Stimulated activated CD8-positive, alpha-beta memory T cell treated with anti-CD3 and anti-CD28 coated beads, Interleukin-7, amount 100 ng/mL, for 1 hour (primary cell): ENCODE results near the gene ZFPM1.

ENCODE experiments used
- DNase-seq, 2 donors: peaks; one replicate each; pipeline ENCODE4 v3.0.0-alpha.2; 2020; ENCODE audit warnings: low read depth in 2 of 2

Gene ZFPM1

DNA sequence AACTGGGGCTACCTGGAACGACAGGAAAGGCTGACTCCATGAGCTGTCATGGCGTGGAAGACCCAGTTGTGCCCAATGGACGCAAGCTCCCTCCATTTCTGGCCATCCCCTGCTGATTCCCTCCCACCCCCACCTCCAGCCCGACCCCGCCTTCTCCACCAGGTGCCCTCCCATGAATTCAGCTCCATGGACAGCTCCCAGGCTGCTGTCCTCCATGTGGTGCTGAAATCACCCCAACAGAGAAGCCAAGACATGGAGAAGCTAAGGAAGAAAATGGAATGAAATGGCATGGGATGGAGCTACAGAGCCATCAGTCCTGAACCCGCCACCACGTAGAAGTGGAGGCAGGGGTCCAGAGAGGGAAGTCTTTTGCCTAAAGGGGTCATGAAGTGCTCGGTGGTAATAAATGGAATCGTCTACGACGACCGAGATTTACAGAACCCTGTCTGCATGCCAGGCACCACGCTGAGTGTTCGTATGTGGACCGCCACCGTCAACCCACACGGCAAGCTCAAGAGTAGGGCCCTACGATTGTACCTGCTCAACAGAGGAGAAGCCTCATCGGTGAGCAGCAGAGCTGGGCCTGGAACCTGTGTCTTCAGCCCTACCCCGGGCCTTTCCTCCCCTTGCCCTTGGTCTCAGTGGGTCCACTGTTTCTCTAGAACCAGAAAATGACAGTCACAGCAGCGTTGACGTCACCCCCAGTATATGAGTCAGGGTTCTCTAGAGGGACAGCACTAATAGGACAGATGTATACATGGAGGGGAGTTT lies 107.8 kb downstream of the ZFPM1 start:
- DNase-seq = no peak

DNA sequence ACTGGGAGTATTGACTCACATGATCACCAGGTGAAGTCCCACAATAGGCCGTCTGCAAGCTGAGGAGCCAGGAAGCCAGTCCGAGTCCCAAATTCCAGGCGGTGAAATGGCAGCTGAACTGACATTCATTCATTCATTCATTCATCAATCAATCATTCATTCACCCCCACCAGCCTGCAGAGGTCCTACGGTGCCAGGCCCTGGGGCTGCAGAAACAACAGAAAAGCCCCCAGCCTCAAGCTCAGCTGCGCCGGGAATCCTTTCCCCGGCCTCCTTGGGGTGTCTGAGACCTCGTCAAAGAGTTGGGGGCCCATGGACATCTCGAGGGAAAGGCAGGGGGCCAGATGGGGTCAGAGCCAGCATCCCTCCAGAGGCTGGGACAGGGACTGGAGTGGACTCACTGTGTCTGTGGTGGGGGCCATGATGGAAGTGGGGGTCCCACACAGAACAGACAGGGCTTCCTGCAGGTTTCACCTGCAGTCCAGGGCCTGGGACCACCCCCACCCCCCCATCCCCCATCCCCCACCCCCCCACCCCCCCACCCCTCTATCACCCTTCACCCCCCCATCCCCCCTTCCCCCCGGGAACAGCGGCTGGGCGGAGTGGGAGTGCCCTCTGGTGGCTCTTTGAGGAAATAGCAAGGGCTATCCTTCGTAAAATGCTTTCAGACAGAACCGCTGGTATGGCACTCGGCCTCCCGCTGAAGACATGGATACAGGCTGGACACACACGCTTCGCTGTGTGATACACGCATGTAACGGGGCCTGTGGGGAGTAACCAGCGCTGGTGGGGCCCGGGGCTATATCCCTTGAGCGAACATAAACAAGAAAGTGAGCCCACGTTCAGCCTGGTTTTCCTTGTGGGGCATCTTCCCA lies 108.6 kb downstream of the ZFPM1 start:
- DNase-seq = peak; percentile 17 to 34

DNA sequence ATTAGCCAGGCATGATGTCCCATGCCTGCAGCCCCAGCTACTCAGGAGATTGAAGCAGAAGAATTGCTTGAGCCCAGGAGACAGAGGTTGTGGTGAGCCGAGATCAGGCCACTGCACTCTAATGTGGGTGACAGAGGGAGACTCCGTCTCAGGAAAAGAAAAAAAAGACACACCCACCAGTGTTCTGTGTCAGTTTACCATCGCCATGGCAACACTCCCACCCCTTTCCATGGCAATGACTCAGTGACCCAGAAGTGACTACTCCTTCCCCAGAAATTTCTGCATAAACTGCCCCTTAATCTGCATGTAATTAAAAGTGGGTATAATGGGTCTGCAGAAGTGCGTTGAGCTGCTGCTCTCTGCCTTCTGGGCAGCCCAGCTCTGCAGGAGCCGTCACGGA lies 113.1 kb downstream of the ZFPM1 start:
- no peak for DNase-seq

DNA sequence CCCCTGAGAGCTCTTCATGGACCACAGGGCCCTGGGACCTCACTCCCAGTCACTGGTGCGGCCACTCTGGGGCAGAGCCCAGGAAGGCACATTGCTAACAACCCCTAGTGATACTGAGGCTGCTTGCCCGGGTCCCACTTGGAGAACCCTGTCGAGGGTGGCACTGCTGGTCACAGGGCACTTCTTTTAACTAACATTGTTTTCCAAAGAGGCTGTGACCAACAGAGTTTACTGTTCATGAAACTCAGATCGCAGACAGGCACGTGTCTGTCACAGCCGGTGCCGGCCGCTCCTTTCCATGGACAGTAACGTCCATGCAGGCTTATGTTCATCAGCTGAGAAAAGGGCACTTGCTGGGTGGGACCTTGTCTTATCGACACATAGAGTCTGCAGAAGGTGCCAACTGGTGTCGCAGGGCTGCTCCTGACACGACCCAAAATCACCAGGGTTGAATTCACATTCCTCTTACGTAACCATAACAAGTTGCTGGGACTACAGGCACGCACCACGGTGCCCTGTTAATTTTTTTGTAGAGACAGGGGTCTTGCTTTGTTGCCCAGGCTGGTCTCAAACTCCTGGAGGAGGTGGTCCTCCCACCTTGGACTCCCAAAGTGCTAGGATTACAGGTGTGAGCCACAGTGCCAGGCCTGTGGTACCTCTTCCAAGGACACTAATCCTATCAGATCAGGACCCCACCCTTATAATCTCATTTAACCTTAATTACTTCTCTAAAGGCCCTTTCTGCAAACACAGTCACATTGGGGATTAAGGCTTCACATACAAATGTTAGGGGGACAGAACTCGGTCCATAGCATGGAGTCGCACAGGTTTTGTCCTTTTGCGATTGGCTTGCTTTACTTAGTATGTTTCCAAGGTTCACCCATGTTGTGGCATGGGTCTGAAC lies 115.9 kb downstream of the ZFPM1 start:
- DNase-seq = no peak

DNA sequence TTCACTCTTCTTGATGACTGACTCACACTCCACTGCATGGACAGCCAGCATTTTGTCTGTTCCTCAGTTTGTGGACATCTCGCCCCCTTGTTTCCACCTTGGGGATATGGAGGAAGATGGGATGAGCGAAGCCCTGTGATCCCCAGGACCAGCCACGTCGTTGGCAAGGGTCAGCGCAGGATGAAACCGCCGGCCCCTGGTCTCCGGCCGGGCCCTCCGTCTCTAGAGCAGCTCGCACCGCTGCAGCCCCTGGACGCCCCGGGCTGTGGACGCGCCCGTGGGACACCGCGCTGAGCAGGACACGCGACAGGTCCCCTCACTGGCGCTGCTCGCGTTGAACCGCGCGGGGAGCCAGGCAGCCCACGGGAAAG lies 116.5 kb downstream of the ZFPM1 start:
- no peak for DNase-seq

- DNase-seq = peak; percentile 96 to 98
These were observed 117.1 kb downstream of the ZFPM1 start, which contains the start of gene ZC3H18 for GRCh38 chr16:88569985-88570690. Gene ZC3H18, plus strand, starts transcription at chr16:88570403. Its CDS starts 6,721 bp downstream, at chr16:88577124.

GRCh38 chr16:88570691-88571092 lies 117.6 kb downstream of the ZFPM1 start:
- DNase-seq = no peak

- no peak for DNase-seq
These were observed 122.2 kb downstream of the ZFPM1 start for GRCh38 chr16:88575251-88575650.

- DNase-seq = no peak
These were observed 123.2 kb downstream of the ZFPM1 start for GRCh38 chr16:88576307-88576706.

GRCh38 chr16:88577166-88577565 lies 124.1 kb downstream of the ZFPM1 start:
- no peak for DNase-seq

- no peak for DNase-seq
These were observed 125.6 kb downstream of the ZFPM1 start for GRCh38 chr16:88578446-88579313.

GRCh38 chr16:88580371-88580770 lies 127.3 kb downstream of the ZFPM1 start:
- no peak for DNase-seq

DNA sequence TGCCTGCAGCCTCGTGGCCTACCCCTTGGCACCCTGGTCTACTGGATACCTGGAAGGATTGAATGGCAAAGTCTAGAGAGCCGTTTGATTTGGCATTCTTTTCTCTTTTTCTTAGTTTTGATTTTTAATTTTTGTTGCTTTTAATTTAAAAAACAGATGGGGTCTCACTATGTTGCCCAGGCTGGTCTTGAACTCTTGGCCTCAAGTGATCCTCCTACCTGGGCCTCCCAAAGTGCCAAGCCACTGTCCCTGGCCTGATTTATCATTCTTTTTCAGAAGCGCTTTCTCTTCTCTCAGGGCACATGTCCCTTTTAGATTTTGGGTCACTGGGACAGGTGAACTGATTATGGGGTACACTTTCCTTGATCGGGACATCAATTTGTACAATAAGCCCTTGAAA lies 128.0 kb downstream of the ZFPM1 start:
- no peak for DNase-seq

GRCh38 chr16:88582912-88583575 lies 130.0 kb downstream of the ZFPM1 start:
- DNase-seq = no peak

DNA sequence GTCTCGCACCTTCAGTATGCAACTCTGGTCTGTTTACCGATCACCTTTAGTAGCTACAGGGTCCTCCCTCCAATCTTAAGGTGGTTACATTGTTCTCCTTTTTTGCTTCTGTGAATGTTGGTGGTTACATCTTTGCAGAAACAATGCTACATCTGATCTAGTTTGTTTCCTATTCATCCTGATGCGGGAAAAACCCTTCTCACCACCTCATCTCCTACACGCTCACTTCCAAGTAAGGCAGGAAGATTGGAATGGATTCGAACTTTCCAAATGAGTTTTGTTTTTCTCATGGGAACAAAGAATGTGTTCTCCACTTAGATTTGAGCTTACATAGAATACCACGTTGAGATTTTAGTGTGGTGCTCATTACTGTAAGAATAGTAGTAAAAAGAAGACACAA lies 131.6 kb downstream of the ZFPM1 start:
- DNase-seq = no peak

DNA sequence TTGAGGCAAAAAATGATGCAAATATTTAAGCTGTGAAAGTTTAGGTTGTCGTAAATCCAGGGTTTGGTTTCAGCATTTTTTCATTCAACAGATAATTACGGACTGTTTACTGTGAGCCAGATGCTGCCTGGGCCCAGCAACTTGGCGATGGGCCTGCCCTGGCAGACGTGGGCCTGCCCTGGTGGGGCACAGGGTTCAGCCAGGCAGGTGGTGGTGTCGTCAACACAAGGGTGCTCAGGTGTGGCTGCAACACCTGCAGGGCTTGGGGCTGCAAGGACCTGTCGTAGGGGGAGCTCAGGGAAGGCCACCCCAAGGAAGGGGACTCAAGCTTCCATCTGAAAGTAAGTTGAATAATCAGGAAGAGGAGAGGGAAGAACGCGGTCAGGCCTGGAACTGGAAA lies 132.2 kb downstream of the ZFPM1 start:
- no peak for DNase-seq

- no peak for DNase-seq
These were observed 133.0 kb downstream of the ZFPM1 start for GRCh38 chr16:88585927-88586581.
